GM18907 (cell line): ENCODE results near the gene STX16.

Source experiments
- ATAC-seq: cut with Tn5 transposase; IDR thresholded peaks from one replicate; pipeline ENCODE4 v1.9.1; 2021; ENCODE audit warnings: mild to moderate bottlenecking, moderate library complexity; ENCODE audit not compliant: unreplicated experiment

Gene STX16

DNA sequence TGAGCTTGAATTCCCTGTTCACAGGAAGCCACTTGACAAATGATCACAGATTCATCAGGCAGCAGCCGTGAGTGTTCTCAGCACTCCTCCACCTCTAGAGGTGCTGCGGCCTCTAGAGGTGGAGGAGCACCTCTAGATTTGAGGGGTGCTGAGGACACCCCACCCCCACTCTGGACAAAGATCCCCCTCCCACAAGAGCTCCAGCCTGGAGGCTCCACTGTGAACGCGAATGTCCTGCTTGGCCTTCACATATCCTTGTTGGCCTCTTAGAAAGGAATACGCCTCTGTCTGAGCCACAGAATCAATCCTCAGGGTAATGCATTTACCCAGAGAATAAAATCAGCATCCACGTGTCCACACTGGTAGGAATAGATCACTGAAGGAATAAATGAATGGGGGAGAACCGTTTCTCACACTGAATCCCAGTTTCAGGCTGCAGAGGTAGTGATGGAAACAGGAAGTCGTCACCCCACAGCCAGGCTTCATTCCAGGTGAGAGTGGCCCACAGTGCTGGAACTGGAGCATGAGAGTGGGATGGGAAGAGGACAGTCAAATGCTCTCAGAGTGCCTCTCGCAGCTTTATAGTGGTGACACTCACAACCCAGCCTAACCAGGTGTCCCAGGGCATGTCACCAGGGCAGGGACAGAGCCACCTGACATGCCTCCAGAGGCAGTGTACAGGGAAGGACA lies 58.1 kb downstream of the STX16 start:
- ATAC-seq, result no peak

DNA sequence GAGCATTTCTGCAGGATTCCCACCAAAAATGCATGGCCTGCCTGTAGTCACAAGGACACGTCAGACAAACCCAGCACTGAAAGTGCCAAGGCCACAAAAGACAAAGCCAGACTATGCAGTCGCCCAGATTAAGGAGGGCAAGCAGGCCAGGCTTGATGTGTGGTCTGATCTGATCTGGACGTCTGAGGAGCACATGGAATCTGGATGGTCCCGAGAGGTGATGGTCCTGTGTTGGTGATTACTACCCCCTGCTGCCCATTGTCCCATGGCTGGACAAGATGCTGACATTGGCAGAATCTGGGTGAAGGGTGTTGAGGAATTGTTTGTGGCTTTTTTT lies 58.6 kb downstream of the STX16 start:
- ATAC-seq, result no peak

DNA sequence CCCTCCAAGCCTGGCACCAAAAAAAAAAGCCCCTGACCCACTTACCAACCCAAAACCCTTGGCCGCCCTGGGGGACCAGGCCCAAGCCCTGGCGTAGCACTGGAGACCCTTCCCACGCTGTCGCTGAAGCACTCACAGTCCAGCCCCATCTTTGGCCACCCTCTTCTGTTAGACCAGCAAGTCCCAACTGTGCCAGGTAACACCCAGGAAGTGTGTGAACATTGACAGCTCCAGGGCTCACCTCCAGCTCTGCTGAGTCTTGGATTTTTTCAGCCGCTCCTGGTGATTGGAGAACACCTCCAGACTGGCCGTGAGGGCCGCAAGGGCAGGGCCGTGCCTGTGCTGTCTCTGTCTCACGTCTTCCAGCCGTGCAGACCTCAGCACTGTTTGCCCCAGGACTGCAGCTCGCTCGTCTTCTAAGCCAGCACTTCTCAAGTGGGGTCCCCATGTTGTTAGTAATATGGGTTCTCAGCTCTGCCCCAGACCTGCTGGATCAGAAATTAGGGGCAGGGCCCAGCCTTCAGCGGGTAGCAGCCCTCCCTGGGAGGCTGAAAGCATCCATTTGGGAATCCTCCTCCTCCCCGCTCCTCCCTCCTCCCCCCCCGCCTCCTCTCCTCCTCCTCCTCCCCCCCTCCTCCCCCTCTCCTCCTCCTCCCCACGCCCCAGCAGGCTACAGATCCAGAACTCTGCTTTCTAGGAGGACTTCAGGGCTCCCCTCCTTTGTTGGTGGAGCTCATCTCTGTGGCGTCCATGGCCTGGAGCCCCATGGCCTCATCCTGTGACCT lies 59.6 kb downstream of the STX16 start:
- ATAC-seq, result no peak

DNA sequence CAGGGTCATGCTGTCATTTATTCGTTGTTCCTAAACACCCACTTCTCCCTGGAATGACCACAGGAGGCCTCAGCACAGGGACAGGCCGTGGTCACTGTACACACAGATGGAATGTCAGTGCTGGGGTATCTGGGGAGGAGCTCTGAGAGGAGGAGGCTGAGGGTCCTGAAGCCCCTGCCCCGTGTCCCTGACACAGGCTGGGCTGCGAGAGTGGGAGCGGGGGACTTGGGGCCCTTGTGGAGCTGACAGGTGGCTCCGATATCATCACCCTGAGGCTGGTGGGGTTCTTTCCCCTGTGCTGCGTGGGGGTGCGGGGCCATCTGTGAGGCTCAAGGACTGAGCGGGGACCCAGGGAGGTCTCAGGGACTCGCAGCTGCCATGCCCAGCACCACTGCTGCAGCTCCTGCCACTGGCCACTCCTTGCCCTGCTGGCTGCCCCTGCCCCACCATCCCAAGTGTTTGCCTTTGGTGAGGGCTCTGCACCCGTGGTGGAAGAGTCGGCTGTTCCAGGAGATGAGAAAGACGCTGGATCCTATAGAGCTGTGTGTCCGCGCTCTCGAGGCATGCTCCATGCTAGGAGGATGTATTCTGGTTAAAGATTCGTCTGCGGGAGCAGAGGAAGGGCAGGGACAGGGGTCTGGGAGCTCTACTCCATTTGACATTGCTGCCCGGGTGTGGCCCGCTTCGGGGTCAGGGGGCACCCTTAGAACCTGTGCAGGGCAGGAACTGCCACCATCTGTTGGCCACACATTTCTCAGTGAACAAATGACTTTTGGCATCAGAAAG lies 60.4 kb downstream of the STX16 start:
- ATAC-seq, result no peak

DNA sequence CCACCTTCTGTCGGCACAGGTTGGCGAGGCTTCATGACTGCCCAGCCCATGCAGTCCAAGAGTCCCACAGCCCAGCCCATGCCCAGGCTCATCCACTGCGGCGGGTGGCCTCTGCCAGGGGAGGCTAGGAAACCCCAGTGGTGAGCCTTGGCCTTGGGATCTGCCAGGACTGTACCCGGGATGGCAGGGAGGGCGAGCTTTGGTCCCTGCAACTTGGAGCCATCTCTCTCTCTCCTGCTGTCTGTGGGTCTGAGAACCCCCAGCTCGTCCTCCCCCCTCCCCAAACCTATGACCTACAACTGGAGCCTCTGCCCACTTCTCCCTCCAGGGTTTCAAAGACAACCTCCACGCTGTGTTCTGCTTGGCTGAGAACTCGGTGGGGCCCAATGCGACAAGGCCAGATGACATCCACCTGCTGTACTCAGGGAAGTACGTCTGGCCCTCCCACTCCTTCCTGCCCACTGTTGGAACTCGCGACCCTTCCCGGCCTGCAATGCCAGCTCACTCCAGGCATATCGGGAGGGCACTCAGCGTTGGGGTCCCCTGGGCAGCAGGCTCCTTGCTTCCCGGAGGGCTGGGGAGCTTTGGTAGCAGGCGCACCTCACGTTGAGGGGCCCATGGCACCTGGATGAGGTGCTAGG lies 61.2 kb downstream of the STX16 start:
- no peak for ATAC-seq

DNA sequence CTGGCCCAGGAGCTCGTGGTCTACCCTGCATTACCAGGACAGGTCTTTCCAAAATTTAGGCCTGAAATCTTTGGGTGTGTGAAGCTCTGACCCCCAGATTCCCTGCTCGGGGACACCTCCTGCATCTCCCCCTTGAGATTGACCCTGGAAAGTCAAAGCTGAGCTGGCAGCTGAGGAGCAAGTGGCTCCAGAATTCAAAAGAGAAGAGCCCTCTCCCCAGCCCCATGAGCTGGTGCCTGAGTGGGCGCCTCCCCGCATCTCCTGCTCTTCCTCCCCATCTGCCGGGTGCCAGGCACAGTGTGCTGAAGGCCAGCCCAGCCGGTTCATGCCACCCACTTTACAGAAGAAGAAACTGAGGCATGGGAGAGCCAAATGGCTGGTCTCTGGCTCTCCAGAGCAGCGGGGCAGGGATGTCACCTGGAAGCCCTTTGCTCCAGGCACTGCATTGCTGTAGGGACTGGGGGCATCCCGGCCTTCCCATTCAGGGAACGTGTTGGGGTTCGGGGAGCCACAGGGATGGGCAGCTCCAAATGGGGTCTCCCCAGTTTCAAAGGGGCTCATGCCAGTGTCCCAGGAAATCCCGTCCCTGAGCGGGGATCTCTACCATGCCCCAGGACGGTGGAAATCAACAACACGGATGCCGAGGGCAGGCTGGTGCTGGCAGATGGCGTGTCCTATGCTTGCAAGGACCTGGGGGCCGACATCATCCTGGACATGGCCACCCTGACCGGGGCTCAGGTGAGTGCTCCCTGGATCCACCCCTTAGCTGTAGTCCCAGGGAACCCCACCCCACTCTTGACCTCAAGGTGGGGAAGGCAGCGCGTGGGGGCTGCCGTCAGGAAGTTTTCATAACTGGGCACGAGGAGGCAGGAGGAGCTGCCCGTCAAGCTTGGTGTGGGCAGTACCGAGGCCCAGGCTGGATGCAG lies 62.0 kb downstream of the STX16 start:
- ATAC-seq, result no peak

DNA sequence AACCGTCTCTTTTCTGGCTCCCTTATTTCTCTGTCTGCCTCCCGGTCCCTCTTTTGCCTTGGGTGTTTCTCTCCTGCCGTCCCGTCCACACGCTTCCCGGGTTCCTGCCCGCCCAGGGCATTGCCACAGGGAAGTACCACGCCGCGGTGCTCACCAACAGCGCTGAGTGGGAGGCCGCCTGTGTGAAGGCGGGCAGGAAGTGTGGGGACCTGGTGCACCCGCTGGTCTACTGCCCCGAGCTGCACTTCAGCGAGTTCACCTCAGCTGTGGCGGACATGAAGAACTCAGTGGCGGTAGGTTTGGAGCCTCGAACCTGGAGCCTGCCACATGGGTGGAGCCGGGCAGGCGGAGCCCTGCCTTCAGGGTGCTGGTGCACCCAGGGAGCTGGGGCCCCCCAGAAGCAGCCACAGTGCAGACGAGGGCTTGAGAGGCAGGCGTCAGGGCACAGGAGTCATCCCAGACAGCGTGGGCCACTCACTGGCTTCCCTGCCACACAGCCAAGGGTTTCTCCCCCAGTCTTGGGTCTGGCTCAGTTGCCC lies 62.8 kb downstream of the STX16 start:
- no peak for ATAC-seq

DNA sequence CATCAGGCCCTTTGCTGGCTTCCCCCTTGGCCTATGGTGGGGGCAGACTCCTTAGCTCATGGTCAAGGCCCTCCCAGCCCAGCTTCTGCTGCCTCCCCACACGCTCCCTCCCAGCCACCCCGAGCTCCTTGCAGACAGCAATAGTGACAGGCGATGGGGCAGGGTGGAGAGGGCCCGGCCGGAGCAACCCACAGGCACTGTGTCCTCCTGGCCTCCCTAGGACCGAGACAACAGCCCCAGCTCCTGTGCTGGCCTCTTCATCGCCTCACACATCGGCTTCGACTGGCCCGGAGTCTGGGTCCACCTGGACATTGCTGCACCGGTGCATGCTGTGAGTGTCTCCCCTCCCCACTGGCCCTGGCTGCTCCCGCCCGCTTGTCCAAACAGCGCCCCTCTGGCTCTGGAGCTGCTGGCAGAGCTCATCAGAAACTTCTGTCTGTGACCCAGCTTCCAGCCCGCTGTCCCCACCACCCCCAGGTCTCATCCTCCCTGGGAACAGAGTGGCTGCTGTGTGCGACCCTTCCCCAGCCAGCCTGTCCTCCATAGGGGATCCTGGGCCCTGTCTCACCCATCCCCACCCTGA lies 63.3 kb downstream of the STX16 start:
- ATAC-seq, result no peak

DNA sequence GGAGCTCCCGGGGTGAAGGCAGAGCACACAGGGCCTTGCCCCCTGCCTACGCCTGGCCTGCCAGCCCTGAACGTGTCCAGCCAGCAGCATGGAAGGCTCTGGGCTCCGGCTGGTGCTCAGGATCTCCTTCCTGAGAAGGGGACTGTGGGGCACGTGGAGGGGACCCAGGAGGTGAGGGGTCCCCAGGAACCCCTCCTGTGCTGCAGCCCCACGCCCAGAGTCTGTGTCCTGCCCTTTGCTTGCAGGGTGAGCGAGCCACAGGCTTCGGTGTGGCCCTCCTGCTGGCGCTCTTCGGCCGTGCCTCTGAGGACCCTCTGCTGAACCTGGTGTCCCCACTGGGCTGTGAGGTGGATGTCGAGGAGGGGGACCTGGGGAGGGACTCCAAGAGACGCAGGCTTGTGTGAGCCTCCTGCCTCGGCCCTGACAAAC lies 63.9 kb downstream of the STX16 start:
- ATAC-seq, result no peak

DNA sequence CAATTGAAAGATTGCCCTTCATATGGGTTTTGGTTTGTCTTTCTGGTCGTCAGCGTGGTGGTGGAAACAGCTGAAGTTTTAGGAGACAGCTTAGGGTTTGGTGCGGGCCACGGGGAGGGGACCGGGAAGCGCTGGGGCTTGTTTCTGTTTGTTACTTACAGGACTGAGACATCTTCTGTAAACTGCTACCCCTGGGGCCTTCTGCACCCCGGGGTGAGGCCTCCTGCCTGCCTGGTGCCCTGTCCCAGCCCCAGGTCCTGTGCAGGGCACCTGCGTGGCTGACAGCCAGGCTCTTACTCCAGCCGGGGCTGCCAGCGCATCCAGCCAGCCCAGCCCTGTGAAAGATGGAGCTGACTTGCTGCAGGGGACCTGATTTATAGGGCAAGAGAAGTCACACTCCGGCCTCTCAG lies 64.3 kb downstream of the STX16 start:
- ATAC-seq, result no peak

DNA sequence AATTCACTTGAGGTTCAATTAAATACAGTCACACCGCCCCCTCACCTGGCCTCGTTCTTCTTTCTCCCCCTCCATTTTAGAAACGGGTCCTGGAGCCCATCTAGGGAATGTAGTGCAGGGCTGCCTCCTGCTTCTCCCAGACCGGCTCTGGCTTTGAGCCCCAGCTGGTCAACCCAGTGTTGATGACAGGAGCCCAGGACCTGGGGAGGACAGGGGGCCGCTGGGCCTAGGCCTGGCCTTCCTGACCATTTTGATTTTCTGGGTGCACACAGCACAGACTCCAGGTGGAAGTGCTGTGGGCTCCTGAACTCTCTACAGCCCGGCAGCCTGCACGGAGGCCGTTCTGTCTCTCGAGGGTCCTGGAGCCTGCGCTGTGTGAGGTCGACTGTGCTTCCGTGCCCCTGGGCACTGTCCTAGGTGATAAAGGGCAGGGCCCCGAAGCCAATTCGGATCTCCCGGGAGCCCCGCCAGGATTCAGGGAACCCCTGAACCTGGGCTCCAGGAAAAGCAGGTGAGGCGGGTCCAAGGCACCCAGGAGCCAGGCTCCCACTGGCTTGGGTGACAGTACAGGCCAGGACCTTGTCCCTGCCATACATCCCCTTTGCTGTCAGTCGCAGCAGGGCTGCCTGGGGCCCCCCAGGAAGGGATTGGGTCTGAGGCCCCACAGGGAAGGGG lies 64.9 kb downstream of the STX16 start:
- no peak for ATAC-seq

DNA sequence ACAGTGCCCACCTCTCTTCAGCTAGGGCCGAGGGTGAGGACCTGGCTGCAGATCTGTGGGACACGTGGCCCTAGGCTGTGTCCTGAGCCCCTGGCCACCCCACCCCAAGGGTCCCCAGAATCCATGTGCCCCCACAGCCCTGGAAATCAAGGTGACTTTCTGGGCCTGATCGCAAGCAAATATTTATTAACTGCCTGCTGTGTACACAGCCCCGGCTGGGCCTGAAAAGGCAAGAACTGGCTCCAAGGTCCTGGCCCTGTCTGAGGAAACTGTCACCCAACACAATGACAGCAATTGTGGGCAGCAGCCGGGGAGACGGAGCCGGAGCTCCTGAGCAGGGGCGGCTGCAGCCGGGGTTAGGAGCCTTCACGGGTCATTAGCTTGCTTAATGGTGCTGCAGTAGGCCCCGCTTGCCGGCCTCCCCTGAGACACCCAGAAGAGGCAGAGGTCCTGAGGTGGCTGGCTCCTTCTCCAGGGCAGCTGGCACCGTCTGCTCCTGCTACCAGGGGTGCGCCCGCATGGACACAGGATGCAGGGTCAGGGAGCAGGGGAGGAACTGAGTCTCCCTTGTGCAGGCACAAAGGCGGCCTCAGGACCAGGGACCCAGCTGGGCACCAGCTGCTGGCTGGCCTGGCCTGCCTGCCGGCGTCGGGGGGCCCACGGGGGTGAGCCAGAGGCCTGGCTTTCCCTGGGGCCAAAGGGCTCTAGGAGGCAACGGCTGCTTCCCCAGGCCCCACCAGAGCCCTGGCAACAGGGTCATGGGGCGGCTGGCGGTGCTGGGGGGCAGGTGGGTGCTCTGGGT lies 65.6 kb downstream of the STX16 start:
- ATAC-seq, result no peak

DNA sequence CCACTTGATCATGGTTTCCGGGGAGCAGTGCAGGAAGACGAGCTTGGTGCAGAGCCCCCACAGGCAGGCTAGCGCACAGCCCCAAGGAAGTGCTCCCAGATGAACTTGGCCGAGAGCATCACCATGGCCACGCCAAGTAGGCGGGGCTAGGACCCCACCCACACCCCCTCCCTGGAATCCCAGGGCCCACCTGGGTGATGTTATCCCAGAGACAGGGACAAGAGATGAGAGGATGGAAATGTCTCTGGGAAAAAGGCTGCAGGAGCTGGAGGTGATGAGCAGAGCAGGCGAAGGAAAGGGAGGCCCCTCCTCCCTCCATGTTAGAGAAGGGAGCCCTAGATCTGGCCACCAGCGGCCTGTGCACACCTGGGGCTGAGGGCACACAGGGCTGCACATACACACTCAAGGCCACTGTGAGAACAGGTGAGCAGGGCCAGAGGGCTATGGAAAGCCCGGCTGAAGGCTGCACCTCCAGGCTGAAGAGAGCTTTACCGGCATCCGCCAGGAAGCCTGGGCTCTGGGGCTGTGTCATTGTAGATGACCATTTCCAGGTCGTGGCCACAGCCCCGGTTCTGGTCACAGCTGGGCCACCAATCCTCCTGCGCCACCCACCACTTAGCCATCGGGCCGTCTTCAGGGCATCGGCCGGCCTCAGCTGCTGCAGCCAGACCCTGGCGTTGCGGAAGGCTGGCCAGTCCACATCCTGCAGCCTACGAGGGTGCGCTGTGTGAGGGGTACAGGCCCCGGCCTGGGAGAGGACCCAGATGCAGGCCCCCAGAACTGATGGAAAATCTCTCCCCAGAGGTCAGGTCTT lies 66.4 kb downstream of the STX16 start:
- ATAC-seq, result no peak

DNA sequence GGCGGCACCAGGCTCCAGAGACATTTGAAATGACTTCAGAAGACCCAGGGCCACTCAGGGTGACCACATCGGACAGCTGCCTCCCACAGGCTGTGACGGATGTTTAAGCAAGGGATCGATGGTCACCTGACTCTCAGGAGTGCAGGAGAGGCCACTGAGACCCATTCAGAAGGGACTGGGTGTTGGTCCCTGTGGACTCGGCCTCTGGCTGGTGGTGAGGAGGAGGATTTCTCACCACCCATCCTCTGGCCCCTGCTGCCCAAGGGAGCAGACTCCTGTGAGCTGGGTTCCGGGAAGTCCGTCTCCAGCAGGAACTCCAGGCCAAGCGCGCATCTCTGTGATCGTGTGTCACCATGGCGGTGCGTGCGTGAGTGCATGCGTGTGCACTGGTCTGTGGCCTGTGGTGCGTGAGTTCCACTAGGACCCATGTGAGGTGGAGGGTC lies 67.1 kb downstream of the STX16 start:
- ATAC-seq, result no peak

DNA sequence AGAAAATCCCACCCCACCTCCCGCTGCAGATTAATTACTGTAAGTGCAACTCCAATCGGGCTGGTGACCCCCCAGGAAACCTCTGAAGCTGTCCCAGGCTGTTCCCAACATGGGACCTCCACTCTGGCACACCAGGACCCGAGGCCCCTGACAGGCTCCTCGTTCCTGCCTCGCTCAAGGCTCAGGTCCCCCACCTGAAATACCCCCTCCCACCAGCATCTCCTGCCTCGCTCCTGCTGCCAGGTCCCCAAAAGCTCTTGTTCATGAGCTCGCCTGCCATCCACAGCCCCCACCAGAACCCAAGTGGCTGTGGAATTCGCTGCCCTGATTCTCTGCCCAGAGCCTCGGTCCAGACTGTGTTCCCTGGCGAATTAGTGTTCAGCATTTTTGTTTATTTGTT lies 67.6 kb downstream of the STX16 start:
- ATAC-seq, result no peak

DNA sequence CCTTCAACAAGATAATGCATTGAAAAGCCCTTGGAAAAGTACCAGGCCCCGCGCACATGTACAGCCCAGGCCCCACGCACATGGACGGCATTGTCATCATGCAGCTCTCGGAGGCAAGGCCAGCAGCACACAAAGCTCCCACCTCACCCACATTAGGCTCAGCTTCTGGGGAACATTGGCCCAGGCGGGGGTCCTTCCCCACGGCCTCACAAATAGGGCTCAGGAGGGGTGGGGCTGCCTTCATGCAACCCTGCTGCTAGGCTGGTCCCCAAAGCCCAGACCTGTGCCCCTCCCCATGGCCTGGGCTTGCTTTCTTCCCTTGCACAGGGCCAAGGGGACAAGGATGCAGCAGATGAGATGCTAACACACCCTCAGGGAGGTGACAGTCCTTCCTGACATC lies 68.2 kb downstream of the STX16 start:
- ATAC-seq, result no peak

DNA sequence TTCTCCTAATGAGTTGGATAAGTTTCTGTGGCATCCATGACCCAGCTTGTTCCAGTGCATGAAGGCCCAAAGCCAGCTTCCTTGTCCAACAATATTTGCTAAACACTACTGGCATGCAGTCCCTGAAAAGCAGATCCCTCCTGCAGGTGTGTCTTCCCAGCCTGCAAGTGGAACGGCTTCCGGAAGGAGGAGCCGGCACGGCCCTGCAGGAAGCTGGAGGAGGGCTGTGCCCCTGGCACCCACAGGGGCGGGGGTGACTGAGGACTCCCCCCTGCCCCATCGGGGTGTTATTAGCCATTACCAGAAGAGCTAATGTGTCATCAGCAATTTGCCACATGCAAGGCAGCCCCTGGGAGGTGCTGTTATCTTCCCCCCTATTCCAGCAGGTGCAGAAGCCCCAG lies 68.9 kb downstream of the STX16 start:
- ATAC-seq, result no peak
